Measurements from ENCODE around the gene CREBRF.
"Not testable (repeated sequence)": the region's sequence is repeated elsewhere in the genome, so short reads cannot be mapped to it uniquely, and the experiment has no call there.

The CREBRF gene, protein sequence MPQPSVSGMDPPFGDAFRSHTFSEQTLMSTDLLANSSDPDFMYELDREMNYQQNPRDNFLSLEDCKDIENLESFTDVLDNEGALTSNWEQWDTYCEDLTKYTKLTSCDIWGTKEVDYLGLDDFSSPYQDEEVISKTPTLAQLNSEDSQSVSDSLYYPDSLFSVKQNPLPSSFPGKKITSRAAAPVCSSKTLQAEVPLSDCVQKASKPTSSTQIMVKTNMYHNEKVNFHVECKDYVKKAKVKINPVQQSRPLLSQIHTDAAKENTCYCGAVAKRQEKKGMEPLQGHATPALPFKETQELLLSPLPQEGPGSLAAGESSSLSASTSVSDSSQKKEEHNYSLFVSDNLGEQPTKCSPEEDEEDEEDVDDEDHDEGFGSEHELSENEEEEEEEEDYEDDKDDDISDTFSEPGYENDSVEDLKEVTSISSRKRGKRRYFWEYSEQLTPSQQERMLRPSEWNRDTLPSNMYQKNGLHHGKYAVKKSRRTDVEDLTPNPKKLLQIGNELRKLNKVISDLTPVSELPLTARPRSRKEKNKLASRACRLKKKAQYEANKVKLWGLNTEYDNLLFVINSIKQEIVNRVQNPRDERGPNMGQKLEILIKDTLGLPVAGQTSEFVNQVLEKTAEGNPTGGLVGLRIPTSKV

GRCh38 chr5:173055983-173056782 lies at the start of gene CREBRF:
CREBRF (plus strand) TSS chr5:173056352; CDS start chr5:173080776, 24,424 bp downstream.
- peak; percentile 82 to 94 for DNase-seq

DNA sequence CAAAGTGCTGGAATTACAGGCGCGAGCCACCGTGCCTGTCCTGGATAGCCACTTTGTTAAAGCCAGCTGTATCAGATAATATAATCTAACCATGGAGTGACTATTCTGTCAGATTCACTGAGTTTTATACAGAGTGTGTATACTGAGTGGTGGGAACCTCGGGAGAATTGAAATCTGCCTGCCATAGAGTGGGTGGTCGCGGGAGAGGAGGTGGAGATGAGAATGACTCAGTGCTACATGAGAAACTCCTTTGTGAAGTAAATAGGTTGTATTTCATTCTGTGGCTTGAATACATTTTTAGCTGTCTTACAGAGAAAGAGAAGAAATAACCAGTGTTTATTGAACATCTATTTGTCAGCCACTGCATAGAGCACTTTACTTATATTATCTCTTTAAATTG lies 46.1 kb upstream of the CREBRF start:
- no peak for DNase-seq

- no peak for DNase-seq
Measured at GRCh38 chr5:173010547-173011464, 45.3 kb upstream of the CREBRF start.

DNA sequence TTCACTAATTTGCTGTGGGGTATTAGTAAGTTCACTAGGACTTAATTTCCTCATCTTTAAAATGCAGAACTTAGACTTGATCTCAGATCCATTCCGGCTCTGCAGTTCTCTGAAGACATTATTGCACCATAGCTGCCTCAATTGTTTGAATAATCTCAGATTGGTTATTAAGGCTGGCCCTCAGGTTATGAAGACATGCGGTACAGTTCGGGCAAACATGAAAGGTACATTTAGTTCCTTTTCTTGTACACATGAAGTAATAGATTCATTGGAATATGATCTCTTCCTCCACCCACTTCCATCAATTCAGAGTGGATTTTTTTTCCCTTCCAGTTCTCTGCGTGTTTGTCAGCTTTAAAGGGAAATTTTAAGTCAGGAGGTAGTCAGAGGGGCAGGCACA lies 44.6 kb upstream of the CREBRF start:
- DNase-seq: no peak

DNA sequence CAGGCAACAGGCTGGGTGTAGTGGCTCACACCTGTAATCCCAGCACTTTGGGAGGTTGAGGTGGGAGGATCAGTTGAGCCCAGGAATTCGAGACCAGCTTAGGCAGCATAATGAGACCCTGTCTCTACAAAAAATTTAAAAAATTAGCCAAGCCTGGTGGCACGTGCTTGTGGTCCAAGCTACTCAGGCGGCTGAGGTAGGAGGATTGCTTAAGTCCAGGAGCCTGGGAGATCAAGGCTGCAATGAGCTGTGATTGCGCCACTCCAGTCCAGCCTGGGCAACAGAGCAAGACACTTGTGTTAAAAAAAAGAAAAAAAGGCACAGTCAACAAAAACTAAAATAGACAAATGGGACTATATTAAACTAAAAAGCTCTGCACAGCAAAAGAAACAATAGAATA lies 43.3 kb upstream of the CREBRF start:
- DNase-seq: no peak

DNA sequence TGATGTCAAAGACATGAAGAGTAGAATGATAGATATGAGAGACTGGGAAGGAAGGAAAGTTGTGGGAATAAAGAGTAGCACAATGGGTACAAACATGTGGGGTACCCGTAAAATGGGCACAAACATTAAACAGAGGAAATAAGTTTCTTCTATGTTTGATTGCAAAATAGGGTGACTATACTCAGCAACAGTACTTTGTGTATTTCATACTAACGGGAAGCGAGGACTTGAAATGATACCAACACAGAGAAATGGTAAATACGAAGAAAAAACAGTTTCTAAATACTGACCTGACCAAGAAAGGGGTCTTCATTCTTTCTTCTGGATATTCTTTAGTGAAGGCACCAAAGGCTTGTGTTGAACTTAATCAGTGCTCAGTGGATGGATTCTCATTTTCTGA lies 41.5 kb upstream of the CREBRF start:
- DNase-seq: no peak

GRCh38 chr5:173015192-173015591 lies 41.0 kb upstream of the CREBRF start:
- no peak for DNase-seq

GRCh38 chr5:173015598-173016455 lies 40.3 kb upstream of the CREBRF start:
- DNase-seq: no peak

GRCh38 chr5:173016598-173017046 lies 39.5 kb upstream of the CREBRF start:
- DNase-seq: no peak

- DNase-seq: not testable (repeated sequence)
Measured at GRCh38 chr5:173017087-173017486, 39.1 kb upstream of the CREBRF start.

DNA sequence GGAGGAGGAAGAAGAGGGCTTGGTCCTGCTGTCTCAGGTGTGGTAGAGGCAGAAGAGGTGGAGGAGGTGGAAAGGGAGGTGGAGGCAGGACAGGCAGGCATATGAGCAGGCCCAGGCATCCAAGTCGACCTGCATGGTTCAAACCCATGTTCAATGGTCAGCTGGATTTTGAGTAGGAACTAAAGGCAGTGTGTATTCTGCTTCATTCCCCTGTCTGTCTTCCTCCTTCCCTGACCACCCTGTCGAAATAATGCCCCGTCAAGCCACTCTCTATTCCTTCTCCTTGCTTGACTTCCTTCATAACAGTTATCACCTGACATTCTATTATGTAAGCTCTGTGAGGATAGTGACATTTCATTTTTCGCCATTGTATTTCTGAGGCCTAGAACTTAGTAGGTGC lies 37.8 kb upstream of the CREBRF start:
- no peak for DNase-seq

- no peak for DNase-seq
Measured at GRCh38 chr5:173020154-173020581, 36.0 kb upstream of the CREBRF start.

DNA sequence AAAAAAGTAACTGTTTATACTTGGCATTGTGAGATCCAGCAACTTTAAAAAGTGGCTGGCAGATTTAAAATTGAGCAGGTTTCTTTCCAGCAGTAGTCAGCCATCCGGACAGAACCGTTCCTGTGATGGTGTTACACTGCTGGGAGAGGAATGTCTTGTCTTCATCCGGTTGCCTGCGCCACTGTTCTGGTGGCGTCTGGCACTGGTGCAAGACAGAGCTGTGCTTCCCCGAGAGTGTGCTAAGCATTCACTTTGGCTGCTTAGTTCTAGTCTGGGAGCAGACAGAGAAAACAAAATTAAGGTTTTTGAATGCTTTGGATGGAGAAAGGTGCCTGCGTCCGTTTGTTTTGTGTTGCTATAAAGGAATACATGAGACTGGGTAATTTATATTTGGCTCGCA lies 35.5 kb upstream of the CREBRF start:
- no peak for DNase-seq

DNA sequence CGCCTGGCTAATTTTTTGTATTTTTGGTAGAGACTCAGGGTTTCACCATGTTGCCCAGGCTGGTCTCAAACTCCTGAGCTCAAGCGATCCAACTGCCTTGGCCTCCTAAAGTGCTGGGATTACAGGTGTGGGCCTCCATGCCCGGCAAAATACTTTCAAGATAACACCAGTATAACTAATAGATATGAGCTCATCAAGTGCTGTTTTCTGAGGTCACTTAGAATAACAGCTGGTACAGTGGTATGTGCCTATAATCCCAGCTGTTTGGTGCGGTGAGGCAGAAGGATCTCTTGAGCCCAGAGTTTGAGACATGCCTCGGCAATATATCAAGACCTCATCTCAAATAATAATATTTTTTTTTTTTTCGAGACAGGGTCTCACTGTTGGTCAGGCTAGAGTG lies 30.5 kb upstream of the CREBRF start:
- DNase-seq: no peak

DNA sequence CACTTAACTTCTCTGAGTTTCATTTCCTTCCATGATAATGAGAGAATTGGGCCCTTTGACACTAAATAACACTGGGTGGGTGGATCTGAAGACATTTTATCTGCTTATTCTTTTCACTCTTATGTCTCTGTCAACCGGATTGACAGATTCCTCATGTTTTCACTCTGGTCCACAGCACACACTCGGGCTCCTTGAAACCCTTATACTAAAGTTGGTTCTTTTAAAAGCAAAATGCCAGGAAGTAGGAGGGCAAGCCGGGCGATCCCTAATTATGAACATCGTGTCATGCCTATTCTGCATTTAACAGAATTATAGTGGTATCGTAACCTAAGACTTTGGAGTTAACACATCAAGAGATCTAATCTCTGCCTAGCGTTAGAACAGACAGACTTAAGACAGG lies 28.2 kb upstream of the CREBRF start:
- no peak for DNase-seq

GRCh38 chr5:173028811-173029327 lies 27.3 kb upstream of the CREBRF start:
- DNase-seq: no peak

DNA sequence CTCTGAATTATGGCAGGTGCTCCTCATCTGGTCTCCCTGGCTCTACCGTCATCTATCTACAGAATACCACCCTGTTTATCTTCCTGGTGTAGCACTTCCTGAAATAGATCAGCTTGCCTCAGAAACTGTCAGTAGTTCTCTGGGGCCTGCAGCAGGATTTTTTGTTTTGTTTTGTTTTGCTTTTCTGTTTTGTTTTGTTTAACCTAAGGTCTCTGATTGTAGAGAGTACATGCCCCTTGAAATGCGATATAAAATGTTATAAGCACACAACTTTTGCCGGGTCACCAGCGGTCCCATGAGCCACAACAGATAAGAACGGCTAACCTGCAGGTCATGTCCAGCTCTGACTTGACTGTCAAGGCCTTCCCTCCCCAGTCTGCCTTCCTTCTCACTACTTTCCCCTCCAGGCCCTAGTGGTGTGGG lies 26.6 kb upstream of the CREBRF start:
- no peak for DNase-seq

DNA sequence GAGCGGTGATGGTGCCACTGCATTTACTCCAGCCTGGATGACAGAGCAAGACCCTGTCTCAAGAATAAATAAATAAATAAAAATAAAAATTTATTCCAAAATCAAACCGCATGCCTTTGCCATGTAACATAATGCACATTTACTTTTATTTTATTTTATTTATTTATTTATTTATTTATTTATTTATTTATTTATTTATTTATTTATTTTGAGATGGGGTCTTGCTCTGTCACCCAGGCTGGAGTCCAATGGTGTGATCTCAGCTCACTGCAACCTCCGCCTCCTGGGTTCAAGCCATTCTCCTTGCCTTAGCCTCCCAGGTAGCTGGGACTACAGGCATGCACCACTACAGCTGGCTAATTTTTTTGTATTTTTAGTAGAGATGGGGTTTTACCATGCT lies 24.1 kb upstream of the CREBRF start:
- DNase-seq: not testable (repeated sequence)

DNA sequence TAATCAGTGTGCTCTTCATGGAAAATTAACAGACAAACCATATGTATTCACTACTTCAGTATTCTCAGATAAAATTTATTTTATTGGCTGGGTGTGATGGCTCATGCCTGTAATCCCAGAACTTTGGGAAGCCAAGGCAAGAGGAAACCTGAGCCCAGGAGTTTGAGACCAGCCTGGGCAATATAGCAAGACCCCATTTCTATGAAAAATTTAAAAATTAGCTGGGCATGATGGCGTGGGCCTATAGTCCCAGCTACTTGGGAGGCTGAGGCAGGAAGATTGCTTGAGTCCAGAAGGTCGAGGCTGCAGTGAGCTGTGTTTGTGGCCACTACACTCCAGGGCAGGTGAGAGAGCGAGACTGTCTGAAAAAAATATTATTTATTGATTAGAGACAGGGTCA lies 23.4 kb upstream of the CREBRF start:
- no peak for DNase-seq

- DNase-seq: no peak
Measured at GRCh38 chr5:173033923-173034322, 22.2 kb upstream of the CREBRF start.
